GM11168 (cell line): ENCODE data around the gene IL17RB.

ENCODE experiments used
- in situ Hi-C: fragments of 300-500 bp; cut with MboI; formaldehyde crosslinking; loops from one replicate; pipeline ENCODE4 v1.12.0; 2022; ENCODE audit warnings: low sequenced_read_pairs; ENCODE audit not compliant: unreplicated experiment

IL17RB gene

DNA sequence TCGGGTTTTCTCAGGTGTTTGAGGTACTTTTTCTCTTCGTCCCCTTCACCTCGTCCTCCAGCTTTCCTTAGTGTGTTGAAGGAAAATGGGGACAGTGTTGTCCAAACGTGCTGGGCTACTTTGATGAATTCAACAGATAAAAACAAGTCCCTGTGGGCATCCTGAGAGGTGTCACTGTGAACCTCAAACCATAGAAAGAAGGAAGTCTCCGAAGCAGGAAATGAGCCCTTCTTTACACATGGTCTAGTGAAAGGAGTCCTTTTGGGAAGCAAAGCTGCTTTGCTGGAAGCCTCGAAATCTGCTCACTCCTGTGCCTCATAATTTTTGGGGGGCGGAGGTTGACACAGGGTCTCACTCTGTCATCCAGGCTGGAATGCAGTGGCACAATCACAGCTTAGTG lies 10.6 kb downstream of the IL17RB start:
- in situ Hi-C loops = no loop called here

DNA sequence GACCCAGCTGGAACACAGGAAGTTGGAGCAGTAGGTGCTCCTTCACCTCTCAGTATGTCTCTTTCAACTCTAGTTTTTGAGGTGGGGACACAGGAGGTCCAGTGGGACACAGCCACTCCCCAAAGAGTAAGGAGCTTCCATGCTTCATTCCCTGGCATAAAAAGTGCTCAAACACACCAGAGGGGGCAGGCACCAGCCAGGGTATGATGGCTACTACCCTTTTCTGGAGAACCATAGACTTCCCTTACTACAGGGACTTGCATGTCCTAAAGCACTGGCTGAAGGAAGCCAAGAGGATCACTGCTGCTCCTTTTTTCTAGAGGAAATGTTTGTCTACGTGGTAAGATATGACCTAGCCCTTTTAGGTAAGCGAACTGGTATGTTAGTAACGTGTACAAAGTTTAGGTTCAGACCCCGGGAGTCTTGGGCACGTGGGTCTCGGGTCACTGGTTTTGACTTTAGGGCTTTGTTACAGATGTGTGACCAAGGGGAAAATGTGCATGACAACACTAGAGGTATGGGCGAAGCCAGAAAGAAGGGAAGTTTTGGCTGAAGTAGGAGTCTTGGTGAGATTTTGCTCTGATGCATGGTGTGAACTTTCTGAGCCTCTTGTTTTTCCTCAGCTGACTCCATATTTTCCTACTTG lies 11.9 kb downstream of the IL17RB start:
- in situ Hi-C loops = no loop called here

DNA sequence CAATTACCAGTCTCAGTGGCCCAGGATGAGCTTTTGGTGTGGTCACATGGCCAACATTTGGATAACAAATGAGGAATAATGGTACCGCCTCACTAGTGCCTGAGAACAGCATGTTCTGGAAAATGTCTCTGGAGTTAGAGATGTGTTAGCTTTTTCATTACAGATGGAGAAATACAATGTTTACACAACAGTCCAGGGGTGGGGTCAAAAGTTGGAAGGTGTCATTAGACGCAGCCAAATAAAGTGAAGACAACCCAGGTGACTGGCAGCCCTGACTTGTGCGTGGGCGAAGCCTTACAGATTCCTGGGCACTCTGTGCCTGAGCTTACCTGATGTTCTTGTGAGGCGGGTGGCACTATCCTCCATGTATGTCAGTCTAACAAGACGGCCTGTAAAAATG lies 12.8 kb downstream of the IL17RB start:
- in situ Hi-C loops = no loop called here

- in situ Hi-C loops = no loop called here
Measured at GRCh38 chr3:53860196-53860595, 13.8 kb downstream of the IL17RB start.

- in situ Hi-C loops = no loop called here
Measured at GRCh38 chr3:53862241-53862640, 15.9 kb downstream of the IL17RB start.

DNA sequence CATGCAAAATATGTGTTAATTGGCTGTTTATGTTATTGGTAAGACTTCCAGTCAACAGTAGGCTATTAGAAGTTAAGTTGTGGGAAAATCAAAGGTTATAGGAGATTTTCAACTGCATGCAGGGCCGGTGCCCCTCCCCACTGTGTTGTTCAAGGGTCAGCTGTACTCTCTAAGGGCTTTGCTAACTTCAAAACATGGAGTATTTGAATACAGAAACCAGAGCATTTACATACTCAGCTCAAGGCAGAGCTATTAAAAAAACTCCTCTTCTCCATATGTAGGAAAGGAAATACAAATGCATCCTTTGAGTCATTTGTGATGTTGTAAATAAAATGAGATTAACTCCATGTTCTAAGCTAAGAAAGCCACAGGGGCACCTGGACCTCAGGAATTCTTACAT lies 16.8 kb downstream of the IL17RB start:
- in situ Hi-C loops = no loop called here

DNA sequence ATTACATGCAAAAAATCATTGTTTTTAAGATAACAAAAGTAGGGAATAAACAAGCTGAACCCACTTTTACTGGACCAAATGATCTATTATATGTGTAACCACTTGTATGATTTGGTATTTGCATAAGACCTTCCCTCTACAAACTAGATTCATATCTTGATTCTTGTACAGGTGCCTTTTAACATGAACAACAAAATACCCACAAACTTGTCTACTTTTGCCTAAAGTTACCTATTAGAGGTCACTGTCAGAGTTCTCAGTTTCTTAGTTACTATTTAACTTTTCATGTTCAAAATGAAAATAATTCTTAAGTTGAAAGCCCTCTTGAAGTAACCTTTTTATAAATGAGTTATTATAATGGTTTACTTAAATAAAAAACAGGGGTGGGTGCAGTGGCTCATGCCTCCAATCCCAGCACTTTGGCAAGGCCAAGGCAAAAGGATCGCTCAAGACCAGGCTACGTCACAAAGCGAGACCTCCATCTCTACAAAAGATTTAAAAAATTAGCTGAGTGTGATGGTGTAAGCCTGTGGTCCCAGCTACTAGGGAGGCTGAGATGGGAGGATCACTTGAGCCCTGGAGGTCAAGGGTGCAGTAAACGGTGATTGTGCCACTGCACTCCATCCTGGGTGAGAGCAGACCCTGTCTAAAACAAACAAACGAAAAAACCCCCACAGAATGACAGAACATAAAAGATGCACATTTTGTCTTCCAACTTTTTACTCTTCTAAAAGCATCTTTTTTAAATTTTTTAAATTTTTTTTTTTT lies 19.5 kb downstream of the IL17RB start:
- in situ Hi-C loops = no loop called here

GRCh38 chr3:53880396-53881345 lies 34.3 kb downstream of the IL17RB start:
- in situ Hi-C loops = no loop called here

GRCh38 chr3:53881691-53882593 lies 35.6 kb downstream of the IL17RB start, which contains the start of gene ACTR8:
Gene ACTR8 (minus strand): TSS chr3:53882152. CDS start chr3:53882101, 51 bp downstream.
- in situ Hi-C loops = no loop called here

- in situ Hi-C loops = no loop called here
Measured at GRCh38 chr3:53883008-53883407, 36.6 kb downstream of the IL17RB start.

GRCh38 chr3:53884623-53885022 lies 38.3 kb downstream of the IL17RB start:
- in situ Hi-C loops = no loop called here

DNA sequence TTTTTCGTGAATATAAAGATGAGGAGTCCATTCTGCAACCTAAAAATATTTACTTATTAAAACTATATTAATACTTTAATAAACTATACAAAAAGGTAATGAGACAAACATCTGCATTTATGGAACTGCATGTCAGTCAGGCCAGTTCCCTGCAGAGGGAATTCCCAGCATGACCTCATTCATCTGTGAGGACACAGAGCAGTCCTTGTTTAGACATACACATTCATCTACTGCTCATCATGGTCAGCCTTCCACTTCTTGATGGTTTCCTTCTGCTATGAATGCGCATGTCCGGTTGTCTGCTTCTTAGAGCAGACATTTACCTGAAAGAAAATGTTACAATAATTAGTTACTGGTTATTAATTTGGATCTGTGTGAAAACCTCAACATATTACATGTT lies 38.9 kb downstream of the IL17RB start:
- in situ Hi-C loops = no loop called here

DNA sequence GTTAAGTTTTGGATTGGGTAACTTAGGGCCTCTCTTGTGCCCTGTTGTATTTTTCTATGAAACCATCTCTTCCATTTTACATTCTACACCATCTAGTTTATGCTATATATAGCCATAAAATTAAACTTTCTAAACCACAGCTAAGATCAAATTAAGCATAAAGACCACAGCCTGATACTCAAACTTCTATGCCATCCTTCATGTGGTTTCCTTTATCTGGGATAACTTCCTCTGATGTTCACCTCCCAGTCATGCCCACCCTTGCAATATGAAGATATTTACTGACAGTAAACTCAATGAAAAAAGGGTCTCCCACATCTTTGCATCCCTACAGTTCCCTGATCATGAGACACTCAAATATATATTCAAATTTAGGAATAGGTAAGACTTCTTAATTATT lies 41.1 kb downstream of the IL17RB start:
- in situ Hi-C loops = no loop called here

GRCh38 chr3:53888232-53888631 lies 41.9 kb downstream of the IL17RB start:
- in situ Hi-C loops = no loop called here

DNA sequence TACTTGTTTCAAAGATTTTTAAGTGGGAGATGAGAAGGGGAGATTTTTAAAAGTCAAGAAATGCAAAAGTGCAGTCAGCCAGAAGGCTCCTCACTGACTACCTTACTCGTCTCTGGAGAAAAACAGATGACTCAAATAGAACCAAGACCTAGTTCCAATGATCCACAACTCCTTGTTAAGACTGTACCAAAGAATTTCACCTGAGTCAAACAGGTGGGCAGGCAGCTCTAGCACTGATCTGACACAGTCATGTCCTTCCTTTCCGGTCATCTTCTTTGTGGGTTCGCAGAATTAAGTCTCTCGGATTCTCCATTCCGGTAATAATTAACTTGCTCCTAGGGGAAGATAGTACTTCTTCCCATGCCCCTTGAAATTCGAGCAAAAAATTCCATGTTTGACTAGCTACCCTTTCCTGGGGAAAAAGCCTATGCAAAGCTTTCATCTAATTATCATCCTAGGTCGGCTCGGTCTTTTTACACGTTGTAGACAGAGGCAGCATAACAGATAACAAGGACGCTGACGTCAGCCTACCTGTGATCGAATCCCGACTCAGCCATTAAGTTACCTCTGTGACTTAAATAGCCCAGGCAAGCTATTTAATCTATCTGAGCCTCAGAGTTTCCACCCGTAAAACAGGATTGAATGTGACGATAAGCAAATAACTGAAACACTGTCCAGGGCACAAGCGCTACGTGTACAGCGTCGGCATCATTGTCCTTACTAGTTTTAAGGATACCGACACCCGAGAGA lies 44.5 kb downstream of the IL17RB start:
- in situ Hi-C loops = no loop called here

DNA sequence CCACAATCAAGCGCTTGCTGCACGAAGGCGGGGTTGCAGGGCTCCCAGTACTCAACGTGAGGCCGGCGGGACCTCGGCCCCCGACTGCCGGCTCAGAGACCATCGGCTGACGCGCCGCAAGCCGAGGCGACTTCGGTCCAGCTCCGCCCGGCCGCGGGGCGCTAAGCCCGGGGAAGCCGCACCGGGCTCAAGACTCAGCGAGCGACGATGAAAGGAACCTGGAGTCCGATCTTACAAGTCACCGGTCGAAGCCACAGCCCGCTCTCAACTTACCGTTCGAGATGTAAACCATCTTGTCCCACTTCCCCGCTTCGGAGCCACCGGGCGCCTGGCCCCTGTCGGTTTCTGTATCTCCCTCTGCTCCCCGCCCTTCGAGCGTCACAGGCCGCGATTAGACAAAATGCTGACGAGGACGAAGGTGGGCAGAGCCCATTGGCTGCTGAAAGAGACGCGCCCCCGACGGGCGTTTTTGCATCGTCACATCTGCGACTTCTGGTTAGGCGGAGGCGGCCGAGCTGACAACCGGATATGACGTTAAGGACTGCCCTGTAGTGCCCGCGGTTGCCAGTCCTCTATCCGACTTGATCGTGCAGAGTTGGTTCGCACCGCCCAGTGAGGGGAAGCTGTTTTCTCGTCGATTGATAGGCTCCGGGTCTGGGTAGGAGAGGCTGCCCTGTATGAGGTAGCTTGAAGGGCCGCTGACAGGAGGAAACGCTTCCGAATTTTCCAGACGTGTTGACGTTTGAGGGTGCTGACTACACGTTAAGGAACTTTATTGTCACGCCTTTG lies 45.3 kb downstream of the IL17RB start, which contains the start of gene SELENOK:
Gene SELENOK (minus strand): TSS at position 363 of the 789 bp plus-strand sequence.
- in situ Hi-C loops = no loop called here

GRCh38 chr3:53892286-53892637 lies 45.9 kb downstream of the IL17RB start:
- in situ Hi-C loops = no loop called here

- in situ Hi-C loops = no loop called here
Measured at GRCh38 chr3:53899750-53900149, 53.4 kb downstream of the IL17RB start.
